ENCODE results near the gene TMEM219.

- no peak for TF ChIP-seq CTCF (IDR thresholded peaks at IDR 0.05)
- no peak for TF ChIP-seq GATA2 (CRISPR knock-in tag; IDR thresholded peaks at IDR 0.05)
- TF ChIP-seq EP300 (IDR thresholded peaks at IDR 0.05; ENCODE audit: borderline replicate concordance in 1 of 2, low read depth in 1 of 2, low read length in 1 of 2) = no peak
Observed at GRCh38 chr16:30003670-30004423, 42.0 kb downstream of the TMEM219 start.

Measured in SK-N-SH (cell line).